B cell (primary cell): ENCODE results near the gene NOVA1. TPM values are rescaled to one million over a fixed set of nuclear protein-coding genes. Genes with fewer than 3 reads are reported as not detected.

Source experiments
- ATAC-seq: fragments of 200-7000 bp; cut with Tn5 transposase; one replicate; pipeline ENCODE4 v1.10.0; 2021; ENCODE audit warnings: low read depth, mild to moderate bottlenecking, moderate number of reproducible peaks, moderate library complexity
- CTCF ChIA-PET: fragments of 350-600 bp; sonication (Branson Sonifier 250); formaldehyde crosslinking; loops from one replicate; lab custom pipeline; 2021; ENCODE audit warnings: antibody characterized with exemption, inconsistent platforms; lab: Charles Lee
- POLR2A ChIA-PET: fragments of 350-600 bp; sonication (Branson Sonifier 250); formaldehyde crosslinking; loops from one replicate; lab custom pipeline; 2021; ENCODE audit warnings: antibody characterized with exemption; lab: Charles Lee
- DNase-seq: peaks from one replicate; pipeline ENCODE4 v3.0.0; 2013
- H2AFZ ChIP-seq: 2 replicates; pipeline ENCODE4 v1.6.1; 2012; ENCODE audit warnings: mild to moderate bottlenecking, low read depth, low read length; ENCODE audit not compliant: insufficient read depth, poor library complexity, severe bottlenecking
- H3K27ac ChIP-seq, 2 donors: 1 replicate in 1 of 2; 2 replicates in 1 of 2; pipeline ENCODE4 v1.5.1; 2012 to 2013; ENCODE audit warnings: low read length in 2 of 2, mild to moderate bottlenecking in 2 of 2, moderate library complexity in 1 of 2
- H3K27me3 ChIP-seq, 4 experiments: fragments of 200-600 bp in 1 of 4; sonication (generic) in 1 of 4; replicated peaks in 1 of 4; 1 replicate in 2 of 4; 2 replicates in 2 of 4; pipeline versions ENCODE4 v1.6.1 to v1.7.0; 2013 to 2016; ENCODE audit warnings: low read length in 3 of 4, mild to moderate bottlenecking in 2 of 4, mixed read lengths in 1 of 4, moderate library complexity in 1 of 4; ENCODE audit not compliant: insufficient read depth in 4 of 4, control insufficient read depth in 3 of 4; ENCODE audit errors: control extremely low read depth in 1 of 4
- H3K36me3 ChIP-seq, 2 experiments: replicated peaks in 1 of 2; 1 replicate in 1 of 2; 2 replicates in 1 of 2; pipeline versions ENCODE4 v1.6.1 to v1.7.1; 2013; ENCODE audit warnings: low read length in 1 of 2; ENCODE audit not compliant: insufficient read depth in 2 of 2, control insufficient read depth in 1 of 2; ENCODE audit errors: control extremely low read depth in 1 of 2, extremely low read depth in 1 of 2
- H3K4me1 ChIP-seq, 2 donors: fragments of 200-600 bp in 1 of 2; sonication (generic) in 1 of 2; 1 replicate in 1 of 2; 2 replicates in 1 of 2; pipeline versions ENCODE4 v1.5.1 to v1.6.1; 2013 to 2017; ENCODE audit warnings: low read length in 2 of 2; ENCODE audit not compliant: control insufficient read depth in 2 of 2, insufficient read depth in 2 of 2
- H3K4me2 ChIP-seq: replicated peaks from 2 replicates; pipeline ENCODE3; 2012; ENCODE audit warnings: mild to moderate bottlenecking, low read depth, low read length; ENCODE audit not compliant: poor library complexity, severe bottlenecking
- H3K4me3 ChIP-seq, 5 experiments: fragments of 200-600 bp in 1 of 5; sonication (generic) in 1 of 5; 1 replicate in 3 of 5; 2 replicates in 2 of 5; pipeline versions ENCODE4 v1.5.1 to v1.7.0; 2011 to 2016; ENCODE audit warnings: low read length in 4 of 5, mild to moderate bottlenecking in 4 of 5, low read depth in 2 of 5, control low read depth in 1 of 5, moderate library complexity in 1 of 5; ENCODE audit not compliant: insufficient read depth in 1 of 5; ENCODE audit errors: control extremely low read depth in 1 of 5, extremely low read depth in 1 of 5
- H3K79me2 ChIP-seq: fragments of 200-600 bp; sonication (generic); one replicate; pipeline ENCODE4 v1.6.0; 2016; ENCODE audit warnings: low read length; ENCODE audit not compliant: control insufficient read depth, insufficient read depth
- H3K9ac ChIP-seq: fragments of 200-600 bp; sonication (generic); 2 replicates; pipeline ENCODE4 v1.6.1; 2017; ENCODE audit warnings: mild to moderate bottlenecking, low read length, moderate library complexity
- H3K9me3 ChIP-seq, 3 donors: one replicate each; pipeline versions ENCODE4 v1.6.1 to v1.7.1; 2013; ENCODE audit warnings: low read length in 2 of 3; ENCODE audit not compliant: control insufficient read depth in 2 of 3, insufficient read depth in 1 of 3; ENCODE audit errors: control extremely low read depth in 1 of 3
- H4K20me1 ChIP-seq: 2 replicates; pipeline ENCODE4 v1.6.0; 2012; ENCODE audit warnings: mild to moderate bottlenecking, low read length; ENCODE audit not compliant: insufficient read depth, control insufficient read depth, poor library complexity, severe bottlenecking
- H3K27ac Mint-ChIP-seq: one replicate; pipeline ENCODE4 v1.8.0; 2021; ENCODE audit warnings: mixed read lengths
- H3K27me3 Mint-ChIP-seq: one replicate; pipeline ENCODE4 v1.8.0; 2021; ENCODE audit warnings: mixed read lengths
- H3K4me1 Mint-ChIP-seq: one replicate; pipeline ENCODE4 v1.8.0; 2021; ENCODE audit warnings: mixed read lengths
- H3K4me3 Mint-ChIP-seq: one replicate; pipeline ENCODE4 v1.8.0; 2021; ENCODE audit warnings: mixed read lengths
- H3K9me3 Mint-ChIP-seq: one replicate; pipeline ENCODE4 v1.8.0; 2022; ENCODE audit warnings: mixed read lengths; ENCODE audit not compliant: insufficient read depth
- EZH2 ChIP-seq: IDR thresholded peaks from 2 replicates; pipeline ENCODE4 v1.6.1; 2012; ENCODE audit warnings: borderline replicate concordance, low read depth, mild to moderate bottlenecking, moderate library complexity, low read length; ENCODE audit not compliant: insufficient read depth, poor library complexity, severe bottlenecking
- WGBS: methylation state at CpG from one replicate; pipeline ENCODE4 v1.1.5; 2013; ENCODE audit warnings: missing lambda C conversion rate; ENCODE audit not compliant: insufficient coverage; 5-methylcytosine and 5-hydroxymethylcytosine counted together
- intact Hi-C: fragments of 100-400 bp; cut with micrococcal nuclease; formaldehyde crosslinking; loops from one replicate; pipeline ENCODE4 v1.10.0; 2022
- polyA plus RNA-seq: library from polyadenylated mRNA; depleted of rRNA; stranded (reverse); fragments of >200 nt; gene quantifications from 2 replicates; pipeline ENCODE4 v1.2.3, GENCODE V29; 2012
- total RNA-seq, 2 donors: library from RNA; stranded (reverse); fragments of 120-200 nt in 1 of 2; gene quantifications; 1 replicate in 1 of 2; 2 replicates in 1 of 2; pipeline versions ENCODE4 v1.2.3 to v1.2.4, GENCODE V29; 2013 to 2022
- TF ChIP-seq, protein P1 (sequence below): fragments of 200-600 bp; IDR thresholded peaks from one replicate; pipeline ENCODE4 v1.8.0; 2022; ENCODE audit warnings: antibody characterized with exemption, mild to moderate bottlenecking

Gene NOVA1
- total and polyA plus RNA-seq, 2 donors (not counting 1 experiment from before 2014, with no cell fraction given): not detected

DNA sequence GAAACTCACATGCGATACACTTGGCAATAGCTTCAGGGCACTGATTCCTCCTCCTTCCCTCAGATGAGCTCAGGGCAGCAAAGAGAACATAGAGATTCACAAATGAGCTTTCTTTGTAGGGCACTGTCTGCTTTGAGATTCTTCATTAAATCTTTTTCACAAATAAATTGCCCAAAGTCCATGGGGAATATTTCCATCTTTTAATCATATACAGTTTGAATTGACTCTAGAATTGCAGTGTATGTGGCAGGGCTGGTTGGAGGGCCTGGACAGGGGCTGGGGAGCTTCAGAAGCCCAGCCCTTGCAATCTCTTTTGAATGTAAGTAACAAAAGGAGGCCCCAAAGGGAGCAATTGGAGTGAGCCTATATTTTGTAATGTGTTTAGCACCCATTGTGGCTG lies 197.5 kb downstream of the NOVA1 start:
- H3K9me3 Mint-ChIP-seq: peaks cover 2% of the 10 kb centered on the region
- no peaks in the 10 kb centered on the region for H3K36me3 ChIP-seq
- no peak for ATAC-seq
- POLR2A ChIA-PET: no interaction called here
- H3K4me2 ChIP-seq: no peak overlapping the region
- no peaks in the 10 kb centered on the region for H3K27me3 Mint-ChIP-seq
- CTCF ChIA-PET: no interaction called here
- no peaks in the 10 kb centered on the region for H3K79me2 ChIP-seq
- no peak overlapping the region for H3K4me3 ChIP-seq
- H3K4me1 ChIP-seq: no peaks in the 10 kb centered on the region
- 100% methylated on average over 1 of the region's 1 CpG for WGBS
- H3K27ac Mint-ChIP-seq: no peak overlapping the region
- peaks cover 0 to 4% (median 0%) of the 10 kb centered on the region in 3 donors for H3K9me3 ChIP-seq
- no peaks in the 10 kb centered on the region for H3K27me3 ChIP-seq
- no peak overlapping the region for H3K4me3 Mint-ChIP-seq
- no peaks in the 10 kb centered on the region for H4K20me1 ChIP-seq
- no peak for DNase-seq
- no peak overlapping the region for H3K27ac ChIP-seq
- no peak overlapping the region for H2AFZ ChIP-seq
- no peak overlapping the region for H3K9ac ChIP-seq
- H3K4me1 Mint-ChIP-seq: no peaks in the 10 kb centered on the region
- no peak for TF ChIP-seq EZH2
- TF ChIP-seq, protein P1, sequence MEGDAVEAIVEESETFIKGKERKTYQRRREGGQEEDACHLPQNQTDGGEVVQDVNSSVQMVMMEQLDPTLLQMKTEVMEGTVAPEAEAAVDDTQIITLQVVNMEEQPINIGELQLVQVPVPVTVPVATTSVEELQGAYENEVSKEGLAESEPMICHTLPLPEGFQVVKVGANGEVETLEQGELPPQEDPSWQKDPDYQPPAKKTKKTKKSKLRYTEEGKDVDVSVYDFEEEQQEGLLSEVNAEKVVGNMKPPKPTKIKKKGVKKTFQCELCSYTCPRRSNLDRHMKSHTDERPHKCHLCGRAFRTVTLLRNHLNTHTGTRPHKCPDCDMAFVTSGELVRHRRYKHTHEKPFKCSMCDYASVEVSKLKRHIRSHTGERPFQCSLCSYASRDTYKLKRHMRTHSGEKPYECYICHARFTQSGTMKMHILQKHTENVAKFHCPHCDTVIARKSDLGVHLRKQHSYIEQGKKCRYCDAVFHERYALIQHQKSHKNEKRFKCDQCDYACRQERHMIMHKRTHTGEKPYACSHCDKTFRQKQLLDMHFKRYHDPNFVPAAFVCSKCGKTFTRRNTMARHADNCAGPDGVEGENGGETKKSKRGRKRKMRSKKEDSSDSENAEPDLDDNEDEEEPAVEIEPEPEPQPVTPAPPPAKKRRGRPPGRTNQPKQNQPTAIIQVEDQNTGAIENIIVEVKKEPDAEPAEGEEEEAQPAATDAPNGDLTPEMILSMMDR: no peak
- intact Hi-C loops: no loop called here

DNA sequence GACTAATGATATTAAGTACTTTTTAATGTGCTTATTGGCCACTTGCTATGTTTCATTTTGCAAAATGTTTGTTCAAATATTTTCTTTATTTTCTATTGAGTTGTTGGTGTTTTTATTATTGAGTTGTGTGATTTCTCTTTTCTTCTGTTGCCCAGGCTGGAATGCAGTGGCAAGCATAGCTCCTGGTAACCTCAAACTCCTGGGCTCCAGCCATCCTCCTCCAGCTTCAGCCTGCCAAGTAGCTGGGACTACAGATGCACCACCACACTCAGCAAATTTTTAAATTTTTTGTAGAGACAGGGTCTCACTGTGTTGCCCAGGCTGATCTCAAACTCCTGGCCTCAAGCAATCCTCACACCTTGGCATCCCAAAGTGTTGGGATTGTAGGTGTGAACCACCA lies 199.2 kb downstream of the NOVA1 start:
- Histone ChIP-seq H4K20me1 (no peaks in the 10 kb centered on the region), H3K27me3 (no peaks in the 10 kb centered on the region), H3K79me2 (no peaks in the 10 kb centered on the region), H3K4me1 (no peaks in the 10 kb centered on the region), H3K27ac (no peak overlapping the region), H3K9me3 (peaks cover 0 to 4% (median 0%) of the 10 kb centered on the region in 3 donors), H3K4me3 (no peak overlapping the region), H3K4me2 (no peak overlapping the region), H2AFZ (no peak overlapping the region), H3K36me3 (no peaks in the 10 kb centered on the region), H3K9ac (no peak overlapping the region)
- Mint-ChIP-seq H3K9me3 (no peaks in the 10 kb centered on the region), H3K27me3 (no peaks in the 10 kb centered on the region), H3K4me3 (no peak overlapping the region), H3K4me1 (no peaks in the 10 kb centered on the region), H3K27ac (no peak overlapping the region)
- intact Hi-C loops: no loop called here
- ChIA-PET CTCF (no interaction called here), POLR2A (no interaction called here)
- no peak for ATAC-seq
- TF ChIP-seq EZH2: no peak
- TF ChIP-seq, protein P1: no peak
- DNase-seq: no peak
